GM21367 (cell line): Measurements from ENCODE around the gene ZNF516.

ENCODE experiments used
- ATAC-seq: cut with Tn5 transposase; IDR thresholded peaks from one replicate; pipeline ENCODE4 v1.9.1; 2021; ENCODE audit not compliant: unreplicated experiment

The ZNF516 gene

DNA sequence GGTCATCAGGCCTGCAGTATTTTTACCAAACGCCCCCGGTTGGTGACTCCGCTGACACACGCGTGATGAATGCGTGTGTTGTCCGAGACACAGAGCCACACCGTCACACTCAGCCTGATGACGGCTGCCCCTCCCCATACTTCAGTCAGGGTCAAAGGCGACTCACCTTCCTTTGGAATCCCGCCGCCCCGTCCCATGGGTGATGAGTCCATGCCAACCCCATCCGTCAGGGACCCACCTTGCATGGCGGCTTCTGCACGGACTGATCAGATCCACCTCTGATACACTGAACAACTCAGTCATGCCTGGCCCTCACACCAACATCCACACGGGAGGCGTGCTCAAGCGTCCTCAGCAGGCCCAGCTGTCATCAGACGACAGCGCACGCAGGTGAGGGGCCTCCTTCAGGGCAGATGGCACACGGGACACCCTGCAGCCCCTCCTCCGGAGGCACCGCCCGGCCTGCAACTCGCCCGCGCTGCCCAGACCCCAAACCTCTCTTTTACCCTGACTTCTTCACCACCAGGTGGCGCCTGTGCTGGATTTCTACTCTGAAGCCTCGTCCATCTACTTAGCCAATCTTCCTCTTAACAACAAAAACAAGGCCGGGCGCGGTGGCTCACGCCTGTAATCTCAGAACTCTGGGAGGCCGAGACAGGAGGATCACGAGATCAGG lies 89.2 kb downstream of the ZNF516 start:
- ATAC-seq: no peak

DNA sequence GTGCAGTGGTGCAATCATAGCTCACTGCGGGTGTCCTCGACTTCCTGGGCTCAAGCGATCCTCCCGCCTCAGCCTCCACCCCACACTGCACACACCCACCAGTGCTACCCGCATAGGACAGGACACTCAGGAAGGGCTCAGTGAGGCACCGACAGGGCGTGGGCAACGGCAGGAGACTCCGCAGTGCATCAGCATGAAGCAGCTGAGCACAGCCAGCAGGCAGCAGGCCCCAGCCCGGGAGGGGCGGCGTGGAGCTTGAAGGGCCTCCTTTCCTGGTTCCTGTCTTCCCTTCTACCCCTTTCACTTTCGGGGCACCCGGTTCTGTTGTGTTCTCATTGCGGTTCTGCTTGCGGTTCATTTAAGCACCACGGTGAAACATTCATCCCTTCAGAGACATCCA lies 89.8 kb downstream of the ZNF516 start:
- no peak for ATAC-seq

DNA sequence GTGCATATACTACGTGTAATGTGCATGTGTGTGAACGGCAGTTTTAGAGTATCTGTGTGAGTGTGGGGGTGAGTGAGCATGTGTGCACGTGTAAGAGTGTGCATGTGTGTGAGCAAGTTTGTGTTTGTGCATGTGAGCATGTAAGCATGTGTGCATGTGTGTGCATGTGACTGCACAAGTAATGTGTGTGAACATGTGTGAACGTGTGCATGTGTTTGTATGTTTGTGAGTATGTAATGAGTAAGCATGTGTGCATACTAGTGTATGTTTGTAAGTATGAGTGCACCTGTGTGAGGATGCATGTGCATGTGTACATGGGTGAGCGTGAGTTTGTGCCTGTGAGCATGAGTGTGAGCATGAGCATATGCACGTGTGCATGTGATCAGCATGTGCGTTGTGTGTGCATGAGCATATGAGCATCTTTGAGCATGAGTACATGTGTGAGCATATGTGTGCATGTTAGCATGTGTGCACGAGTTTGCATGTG lies 90.7 kb downstream of the ZNF516 start:
- ATAC-seq: no peak

DNA sequence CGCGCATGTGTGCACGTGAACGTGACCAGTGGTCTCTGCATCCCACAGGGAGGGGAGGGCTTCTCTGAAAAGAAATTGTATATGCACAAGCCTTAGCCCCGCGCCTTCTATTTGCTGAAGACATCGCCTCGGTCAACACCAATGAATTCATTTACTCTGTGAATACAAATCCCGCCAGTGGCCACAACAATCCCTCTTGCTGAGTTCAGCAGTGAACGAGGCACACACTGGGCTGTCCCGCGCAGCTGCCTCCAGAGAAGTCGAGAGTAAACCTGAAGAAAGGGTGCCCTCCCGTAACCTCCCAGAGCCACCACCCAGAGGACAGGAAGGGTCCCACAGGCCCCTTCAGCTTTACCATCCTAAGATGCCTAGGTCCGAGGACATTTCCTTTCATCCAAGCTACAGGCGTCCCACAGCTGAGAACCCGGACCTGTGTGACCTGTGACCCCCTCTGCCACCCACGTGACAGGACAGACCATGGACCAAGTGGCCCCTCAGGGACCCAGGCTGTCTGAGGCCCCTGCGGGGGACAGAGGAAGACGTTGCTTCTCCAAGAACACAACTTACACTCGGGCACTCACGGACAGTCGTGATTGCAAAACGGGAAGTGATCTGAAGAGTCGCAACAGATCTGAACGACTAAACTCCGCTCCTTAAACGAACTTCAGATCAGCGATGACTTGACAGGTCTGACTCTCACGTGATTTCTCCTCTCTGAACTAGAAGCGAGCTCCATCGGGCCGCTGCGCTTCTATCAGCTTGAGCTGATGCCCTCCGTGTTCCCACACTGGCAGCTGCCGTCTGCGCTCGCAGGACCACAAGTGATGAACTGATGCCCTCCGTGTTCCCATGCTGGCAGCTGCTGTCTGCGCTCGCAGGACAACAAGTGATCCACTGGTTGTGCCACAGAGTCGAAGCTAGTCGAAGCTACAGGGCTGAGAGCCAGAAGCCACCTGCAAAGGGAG lies 92.7 kb downstream of the ZNF516 start:
- no peak for ATAC-seq

DNA sequence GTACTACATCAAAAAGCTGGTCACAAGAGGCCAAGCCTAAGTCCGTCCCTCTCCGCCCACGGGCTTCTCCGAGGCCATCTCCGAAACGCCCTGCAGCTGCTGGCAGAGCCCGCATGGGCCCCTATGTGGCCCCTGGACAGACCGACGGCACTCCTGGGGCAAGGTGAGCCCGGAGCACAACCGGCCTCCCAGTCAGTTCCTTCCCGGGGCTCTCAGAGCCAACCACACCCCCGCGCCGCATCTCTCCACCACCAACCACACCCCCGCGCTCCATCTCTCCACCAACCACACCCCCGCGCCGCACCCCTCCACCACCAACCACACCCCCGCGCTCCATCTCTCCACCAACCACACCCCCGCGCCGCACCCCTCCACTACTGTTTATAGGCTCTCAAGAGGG lies 93.5 kb downstream of the ZNF516 start:
- no peak for ATAC-seq

DNA sequence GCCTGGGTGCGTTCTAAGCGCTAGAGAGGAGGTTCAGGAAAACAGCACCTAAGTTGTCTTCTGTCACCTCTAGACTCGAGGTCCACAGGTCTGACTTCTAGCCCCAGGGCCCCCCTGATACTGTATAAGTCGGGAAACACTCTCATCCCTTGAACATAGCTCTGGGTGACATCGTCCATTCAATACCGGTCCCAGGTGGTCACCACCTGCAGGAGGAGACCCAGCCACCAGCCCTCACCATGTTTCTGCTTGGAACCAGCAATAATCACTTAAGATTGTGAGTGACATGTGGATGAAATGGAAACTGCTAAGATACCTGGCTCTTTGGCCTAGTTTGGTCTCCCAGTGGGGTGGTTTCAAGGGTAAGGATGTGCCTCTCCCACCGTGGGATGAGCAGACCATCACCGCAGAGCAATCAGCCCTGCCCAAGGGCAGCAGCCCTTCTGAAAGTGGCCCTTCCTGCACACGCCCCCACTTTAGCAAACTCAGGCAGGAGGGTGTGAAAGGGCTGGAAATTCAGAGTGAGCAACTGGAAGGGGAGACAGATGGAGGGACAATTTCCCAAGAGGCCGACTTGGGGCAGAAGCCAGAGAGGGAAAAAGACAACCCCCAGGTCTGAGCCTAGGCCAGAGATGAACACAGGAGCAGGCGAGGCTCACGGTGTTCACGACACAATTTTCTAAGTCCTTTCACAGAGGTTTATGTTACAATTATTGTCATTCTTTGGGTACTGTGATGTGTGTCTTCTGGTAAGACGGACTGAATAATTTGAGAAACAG lies 95.2 kb downstream of the ZNF516 start:
- no peak for ATAC-seq

DNA sequence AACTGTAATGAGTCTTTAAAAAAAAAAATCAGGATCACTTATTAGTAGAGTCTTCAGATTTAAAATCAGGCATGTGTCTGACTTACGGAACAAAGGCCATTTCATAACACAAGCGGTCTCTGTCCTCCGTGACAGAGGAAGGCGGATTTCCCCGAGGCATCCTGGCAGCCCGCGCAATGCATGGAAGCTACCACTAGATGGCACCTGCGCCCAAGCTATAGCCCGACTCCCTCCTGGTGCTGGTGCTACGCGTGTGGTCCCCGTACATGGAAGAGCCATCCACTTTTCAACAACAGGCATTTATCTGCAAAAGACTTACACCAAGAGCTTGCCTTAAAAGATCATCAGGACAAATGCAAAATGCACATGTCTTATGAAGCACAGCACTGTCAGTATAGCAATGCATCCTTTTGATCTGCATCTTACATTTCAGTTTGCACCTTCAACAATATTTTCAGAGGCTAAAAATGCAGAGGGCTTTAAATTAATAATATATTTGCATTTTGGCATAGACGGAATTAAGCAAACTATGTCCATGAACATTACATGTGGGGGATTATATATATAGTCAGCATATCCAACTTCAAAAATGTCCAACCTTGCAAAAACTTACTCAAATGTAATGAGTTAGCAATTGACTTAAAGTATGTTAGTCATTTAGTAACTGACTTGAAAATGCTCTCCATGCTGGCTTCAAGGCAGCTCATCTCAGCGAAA lies 96.0 kb downstream of the ZNF516 start:
- peak; percentile 92 for ATAC-seq

DNA sequence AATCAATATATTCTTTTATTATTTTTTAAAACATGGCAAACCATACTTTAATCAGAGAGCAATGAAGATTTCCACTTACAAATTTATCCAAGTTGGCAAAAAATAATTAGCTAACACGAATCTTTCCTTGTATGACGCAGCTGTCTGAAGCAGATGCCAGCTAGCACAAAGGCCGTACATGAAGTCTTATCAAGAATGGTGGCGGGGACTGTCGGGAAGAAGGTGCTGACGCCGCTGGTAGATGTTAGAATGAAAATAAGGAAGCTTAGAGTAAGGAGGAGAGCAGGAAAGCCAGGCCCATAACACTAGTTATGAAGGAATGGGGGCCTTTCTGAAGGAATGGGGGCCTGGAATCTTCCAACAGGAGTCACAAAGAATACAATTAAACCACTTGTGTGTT lies 96.7 kb downstream of the ZNF516 start:
- no peak for ATAC-seq

DNA sequence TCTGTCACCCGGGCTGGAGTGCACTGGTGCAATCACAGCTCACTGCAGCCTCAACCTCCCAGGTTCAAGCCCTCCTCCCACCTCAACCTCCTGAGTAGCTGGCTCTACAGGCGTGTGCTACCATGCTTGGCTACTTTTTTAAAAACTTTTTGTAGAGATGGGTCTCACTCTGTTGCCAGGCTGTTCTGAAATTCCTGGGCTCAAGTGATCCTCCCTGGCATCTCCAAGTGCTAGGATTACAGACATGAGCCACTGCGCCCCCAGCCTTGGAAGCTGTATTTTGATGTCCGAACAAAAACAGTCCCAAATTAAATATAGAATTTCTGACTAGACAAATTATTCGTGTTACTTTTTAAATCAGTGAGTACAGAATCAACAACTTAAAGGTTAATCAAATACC lies 97.4 kb downstream of the ZNF516 start:
- no peak for ATAC-seq

DNA sequence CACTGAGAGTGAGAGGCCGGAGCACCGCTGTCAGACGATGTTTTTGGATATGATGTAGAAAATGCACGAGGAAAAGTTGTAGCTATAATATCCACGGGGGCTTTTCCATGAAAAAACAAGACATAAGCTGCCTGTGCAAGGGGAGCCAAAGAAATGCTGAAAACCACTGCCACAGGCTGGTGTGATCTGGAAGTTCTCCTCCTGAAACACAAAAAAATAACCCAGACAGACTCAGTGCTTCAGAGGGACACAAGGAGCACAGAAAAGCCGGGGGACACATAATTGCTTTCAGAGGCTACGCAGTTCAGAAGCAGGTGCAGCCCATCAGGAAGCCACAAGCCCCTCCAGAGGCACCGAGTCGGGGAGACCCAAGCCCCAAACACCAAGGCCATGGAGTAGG lies 98.2 kb downstream of the ZNF516 start:
- ATAC-seq: no peak

DNA sequence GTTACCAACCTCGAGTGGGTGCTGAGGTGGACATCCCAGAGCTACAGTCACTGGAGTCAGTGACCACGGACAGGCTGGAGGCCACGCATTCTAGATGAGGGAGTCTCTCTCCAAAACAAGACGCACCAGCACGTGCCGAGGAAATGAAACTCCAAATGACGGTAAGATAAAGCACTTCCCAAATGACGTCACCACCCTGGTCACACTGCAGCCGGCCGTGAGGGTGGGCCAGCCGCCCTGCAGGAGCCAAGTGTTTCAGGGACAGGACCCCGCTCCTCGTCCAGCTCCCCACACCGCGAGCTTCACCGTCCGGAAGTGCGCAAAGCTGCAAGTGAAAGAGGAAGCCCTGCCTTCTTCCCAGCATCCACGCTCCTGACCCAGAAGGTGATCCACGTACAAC lies 99.4 kb downstream of the ZNF516 start:
- no peak for ATAC-seq

DNA sequence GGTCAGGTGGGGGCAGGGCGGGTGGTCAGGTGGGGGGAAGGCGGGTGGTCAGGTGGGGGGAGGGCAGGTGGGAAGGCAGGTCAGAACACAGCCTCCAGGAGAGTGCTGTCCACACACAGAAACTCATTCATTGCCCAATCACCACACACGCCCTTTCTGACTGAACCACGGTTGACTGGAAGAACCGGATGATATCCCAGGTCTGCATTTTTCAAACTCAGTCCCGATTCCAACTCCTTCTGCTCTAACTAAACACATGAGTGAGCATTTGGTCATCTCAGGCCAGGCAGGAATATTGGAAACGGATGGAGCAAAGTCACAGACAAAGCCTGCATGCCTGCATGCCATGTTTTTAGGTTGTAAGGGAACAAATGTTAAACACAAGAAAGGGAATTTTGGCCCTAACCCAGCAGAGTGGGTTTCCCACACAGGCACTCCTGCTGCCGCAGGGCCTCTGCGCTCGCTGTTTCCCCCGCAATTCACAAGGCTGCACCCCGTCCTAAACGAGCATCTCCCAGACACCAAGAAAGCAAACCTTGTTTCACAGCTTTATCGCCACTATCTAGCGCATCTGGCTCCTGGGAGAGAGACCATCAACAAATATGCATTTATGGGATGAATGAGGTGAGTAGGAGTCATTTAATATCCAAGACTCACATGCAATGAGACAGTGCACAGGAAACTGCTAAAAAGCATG lies 100.1 kb downstream of the ZNF516 start:
- no peak for ATAC-seq

DNA sequence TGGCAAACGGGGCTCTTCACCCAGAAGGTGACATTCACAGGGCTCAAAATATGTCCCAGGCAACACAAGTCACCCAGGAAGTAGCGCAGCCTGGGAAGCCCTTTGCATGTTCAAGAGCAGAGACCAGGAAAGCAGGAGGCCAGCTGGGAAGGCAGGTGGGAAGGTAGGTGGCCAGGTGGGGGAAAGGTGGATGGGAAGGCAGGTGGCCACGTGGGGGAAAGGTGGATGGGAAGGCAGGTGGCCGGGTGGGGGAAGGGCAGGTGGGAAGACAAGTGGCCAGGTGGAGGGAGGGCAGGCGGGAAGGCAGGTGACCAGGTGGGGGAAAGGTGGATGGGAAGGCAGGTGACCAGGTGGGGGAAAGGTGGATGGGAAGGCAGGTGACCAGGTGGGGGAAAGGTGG lies 102.7 kb downstream of the ZNF516 start:
- ATAC-seq: no peak

DNA sequence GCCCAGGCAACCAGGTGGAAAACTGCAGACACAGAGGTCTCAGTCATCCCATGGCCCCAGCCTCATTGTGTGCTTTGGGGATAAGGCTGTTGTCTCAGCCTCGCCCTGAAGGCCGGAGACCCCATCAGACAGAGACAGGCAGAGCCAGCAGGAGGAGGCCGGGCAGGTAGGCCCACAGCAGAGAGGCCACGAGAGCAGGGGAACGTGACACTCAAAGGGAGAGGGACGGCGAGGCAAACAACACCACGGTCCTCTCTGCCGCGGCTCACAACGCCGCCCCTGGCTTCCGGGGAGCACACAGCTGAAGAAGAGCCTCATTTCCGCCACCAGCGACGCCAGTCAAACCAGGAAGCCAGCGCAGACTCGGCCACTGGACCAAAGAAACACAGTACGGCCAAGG lies 103.3 kb downstream of the ZNF516 start:
- no peak for ATAC-seq

DNA sequence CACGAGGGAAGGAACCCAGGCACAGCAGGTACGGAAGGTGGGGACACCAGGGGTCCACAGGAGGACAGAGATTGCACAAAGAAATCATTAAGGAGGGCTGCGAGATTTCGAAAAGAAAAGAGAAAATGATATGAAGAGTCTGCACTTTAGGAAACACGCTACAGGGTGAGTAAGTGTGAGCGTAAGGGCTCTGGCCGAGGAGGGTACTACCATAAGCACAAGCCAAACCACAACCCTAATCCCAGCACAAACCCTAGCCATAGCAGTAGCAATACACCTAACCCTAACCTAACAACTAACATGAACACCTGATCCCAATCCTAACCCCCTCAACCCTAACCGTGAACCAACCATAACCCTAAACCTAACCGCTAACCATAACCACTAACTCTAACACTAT lies 104.0 kb downstream of the ZNF516 start:
- no peak for ATAC-seq

DNA sequence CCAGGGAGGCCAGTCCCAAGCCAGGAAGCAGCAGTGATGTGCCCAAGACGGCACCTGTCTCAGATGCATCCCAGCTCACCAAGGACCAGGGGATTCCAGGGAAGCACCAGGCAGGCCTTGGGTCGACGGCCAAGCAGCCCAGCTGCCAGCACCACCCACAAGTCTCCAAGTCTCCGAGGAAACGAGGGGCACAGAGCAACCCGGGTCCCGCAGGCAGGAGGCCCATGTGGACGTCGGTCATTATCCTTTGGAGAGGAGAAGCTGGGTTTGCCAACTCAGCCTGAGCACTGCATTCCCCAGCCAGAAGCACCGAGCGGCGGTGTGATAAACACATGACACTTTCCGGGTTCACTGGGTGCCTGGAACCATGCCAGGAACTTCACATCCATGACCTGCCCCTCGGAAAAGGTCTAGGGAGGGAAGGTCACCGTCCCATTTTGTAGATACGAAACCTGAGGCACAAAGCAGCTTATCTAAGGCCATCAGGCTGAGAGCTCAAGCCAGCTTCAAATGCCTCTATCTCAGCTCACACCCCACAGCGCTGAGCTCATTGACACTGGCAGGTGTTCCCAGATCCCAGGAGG lies 104.5 kb downstream of the ZNF516 start:
- ATAC-seq: no peak

DNA sequence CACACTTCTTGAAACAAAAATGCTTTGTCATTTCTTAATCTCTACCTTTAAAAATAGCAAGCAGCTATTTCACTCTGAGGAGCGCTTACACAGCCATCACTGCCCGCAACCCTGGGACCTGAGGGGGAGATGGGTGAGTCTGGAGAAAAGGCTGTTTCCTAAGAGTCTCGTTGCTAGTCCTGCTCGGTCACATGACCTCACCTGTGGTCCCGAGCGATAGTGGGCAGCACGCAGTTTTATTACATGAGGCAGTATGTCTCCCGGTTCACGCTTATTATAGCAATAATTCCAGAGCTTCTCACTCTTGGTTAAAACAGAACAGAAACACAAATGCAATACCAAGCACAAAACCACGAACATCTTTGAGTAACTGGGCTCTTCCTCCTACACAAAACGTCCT lies 105.3 kb downstream of the ZNF516 start:
- ATAC-seq: no peak

DNA sequence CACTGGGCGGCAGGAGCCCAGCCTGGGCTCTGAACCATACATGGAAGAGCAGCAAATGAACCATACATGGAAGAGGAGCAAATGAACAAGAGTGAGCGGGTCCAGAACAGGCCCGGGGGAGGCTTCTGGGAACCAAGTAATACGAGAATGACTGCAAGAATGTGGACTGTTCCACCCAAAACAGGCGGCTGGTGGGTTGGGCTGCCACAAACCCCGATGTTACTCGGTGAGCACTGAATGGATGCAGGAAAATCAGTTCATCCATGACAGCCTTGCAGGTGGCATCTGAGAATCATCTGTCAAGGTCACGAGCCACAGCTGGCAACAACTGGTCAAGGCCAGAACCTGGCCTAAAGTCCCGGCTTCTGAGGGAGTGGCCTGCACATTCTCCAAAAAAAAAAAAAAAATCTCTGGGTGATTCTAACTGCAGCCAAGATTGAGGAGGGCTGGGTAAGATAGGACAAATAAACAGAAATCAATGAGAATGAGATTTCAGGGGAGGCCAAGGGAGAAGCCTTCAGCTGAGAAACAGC lies 106.1 kb downstream of the ZNF516 start:
- ATAC-seq: no peak

DNA sequence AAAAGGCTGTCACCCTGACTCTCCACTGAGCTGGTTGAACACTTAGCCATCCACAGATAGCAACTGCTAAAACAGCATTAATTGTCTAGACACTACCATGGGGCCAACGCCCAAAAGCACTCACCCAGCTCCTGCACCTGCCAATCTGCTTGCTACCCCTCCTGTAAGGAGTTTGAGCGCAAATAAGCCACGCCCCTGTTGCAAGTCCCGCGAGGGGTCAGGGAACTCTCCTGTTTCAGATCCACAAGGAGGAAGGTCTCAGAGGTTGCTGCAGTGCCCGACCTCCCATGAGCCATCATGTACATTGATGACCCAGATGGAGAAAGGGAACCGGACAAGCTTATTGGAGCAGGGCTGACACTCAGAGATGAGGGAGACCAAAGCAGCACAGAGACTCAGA lies 106.8 kb downstream of the ZNF516 start:
- ATAC-seq: no peak

DNA sequence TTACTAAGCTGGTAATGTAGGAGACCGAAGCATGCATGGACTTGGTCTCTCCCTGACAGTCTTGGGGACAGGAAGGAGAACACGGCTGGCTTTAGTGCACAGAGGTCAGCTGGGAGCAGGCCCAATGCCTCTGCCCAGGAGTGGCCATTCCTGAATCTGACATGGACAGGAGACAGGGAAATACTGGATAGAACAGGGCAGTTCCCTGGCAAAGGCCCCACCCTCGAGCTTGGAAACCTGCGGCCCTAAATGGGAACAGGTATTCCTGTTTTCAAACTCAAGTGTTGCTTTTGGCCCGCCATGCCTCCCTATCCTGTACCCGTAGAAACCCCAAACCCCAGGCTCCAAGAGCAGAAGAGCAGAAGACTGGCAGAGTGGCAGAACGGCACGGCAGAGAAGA lies 107.4 kb downstream of the ZNF516 start:
- ATAC-seq: no peak
